NCI-H446 (cell line): ENCODE measurements around the gene AXIN1.

Experiments used
- DNase-seq, 2 experiments: peaks; one replicate each; lab custom pipeline; 2025; lab: John Stamatoyannopoulos, UW

The AXIN1 gene

GRCh38 chr16:330741-331140 is 21.8 kb downstream of the AXIN1 start:
- no peak for DNase-seq

- no peak for DNase-seq
Observed at GRCh38 chr16:325375-326145, 27.0 kb downstream of the AXIN1 start.

- no peak for DNase-seq
Observed at GRCh38 chr16:324451-325334, 27.8 kb downstream of the AXIN1 start.

- no peak for DNase-seq
Observed at GRCh38 chr16:324201-324450, 28.4 kb downstream of the AXIN1 start.

GRCh38 chr16:322476-323143 is 29.9 kb downstream of the AXIN1 start:
- DNase-seq, result no peak

GRCh38 chr16:321532-321931 is 31.0 kb downstream of the AXIN1 start:
- no peak for DNase-seq

GRCh38 chr16:320206-320605 is 32.3 kb downstream of the AXIN1 start:
- DNase-seq, result no peak

- DNase-seq, result no peak
Observed at GRCh38 chr16:318628-319027, 33.9 kb downstream of the AXIN1 start.

- DNase-seq, result no peak
Observed at GRCh38 chr16:317583-317982, 34.9 kb downstream of the AXIN1 start.

GRCh38 chr16:316741-317464 is 35.6 kb downstream of the AXIN1 start:
- DNase-seq, result no peak

GRCh38 chr16:314795-315299 is 37.7 kb downstream of the AXIN1 start:
- no peak for DNase-seq

- DNase-seq, result no peak
Observed at GRCh38 chr16:314351-314750, 38.2 kb downstream of the AXIN1 start.

GRCh38 chr16:311725-312124 is 40.8 kb downstream of the AXIN1 start:
- no peak for DNase-seq

- no peak for DNase-seq
Observed at GRCh38 chr16:309476-309875, 43.0 kb downstream of the AXIN1 start.

- no peak for DNase-seq
Observed at GRCh38 chr16:307691-308312, 44.7 kb downstream of the AXIN1 start.

- no peak for DNase-seq
Observed at GRCh38 chr16:306911-307370, 45.6 kb downstream of the AXIN1 start.

GRCh38 chr16:305916-306626 is 46.5 kb downstream of the AXIN1 start:
- no peak for DNase-seq

- no peak for DNase-seq
Observed at GRCh38 chr16:303760-304505, 48.6 kb downstream of the AXIN1 start.

- no peak for DNase-seq
Observed at GRCh38 chr16:301950-302349, 50.6 kb downstream of the AXIN1 start.

- DNase-seq, result no peak
Observed at GRCh38 chr16:301235-301634, 51.3 kb downstream of the AXIN1 start.
